DND-41 (cell line): ENCODE results near the gene METTL4.

Experiments
- CTCF ChIP-seq: IDR thresholded peaks from 2 replicates; pipeline ENCODE4 v1.5.1; 2012; ENCODE audit warnings: borderline replicate concordance, low read length, moderate library complexity, mild to moderate bottlenecking; ENCODE audit not compliant: poor library complexity, severe bottlenecking; ENCODE audit errors: extremely low read depth
- EZH2 ChIP-seq: IDR thresholded peaks from 3 replicates; pipeline ENCODE4 v1.6.1; 2012; ENCODE audit warnings: borderline replicate concordance, low read depth, mild to moderate bottlenecking, moderate library complexity, low read length, inconsistent platforms; ENCODE audit not compliant: severe bottlenecking

- TF ChIP-seq CTCF (no peak), EZH2 (no peak)
Observed at GRCh38 chr18:2569338-2570207, 1.7 kb downstream of the METTL4 start.
